Medulla oblongata (tissue), 1 donor: ENCODE results near the gene CCDC93.

ENCODE experiments used
- DNase-seq: peaks from one replicate; pipeline ENCODE4 v3.0.0-alpha.2; 2015; ENCODE audit errors: extremely low spot score

The CCDC93 gene

GRCh38 chr2:118013724-118014491 is at the start of gene CCDC93:
Gene CCDC93, minus strand, starts transcription at chr2:118014070. Its CDS starts 75 bp downstream, at chr2:118013995.
- DNase-seq = peak; percentile 84

- no peak for DNase-seq
Measured at GRCh38 chr2:118062669-118063068, 48.8 kb upstream of the CCDC93 start.

- DNase-seq = no peak
Measured at GRCh38 chr2:118062048-118062447, 48.2 kb upstream of the CCDC93 start.

- peak; percentile 76 for DNase-seq
Measured at GRCh38 chr2:118061135-118061955, 47.5 kb upstream of the CCDC93 start.

- peak; percentile 22 for DNase-seq
Measured at GRCh38 chr2:118059919-118060478, 46.1 kb upstream of the CCDC93 start.

- DNase-seq = no peak
Measured at GRCh38 chr2:118058951-118059350, 45.1 kb upstream of the CCDC93 start.

GRCh38 chr2:118056801-118057200 is 42.9 kb upstream of the CCDC93 start:
- no peak for DNase-seq

- DNase-seq = peak; percentile 72
Measured at GRCh38 chr2:118056165-118056534, 42.3 kb upstream of the CCDC93 start.

- no peak for DNase-seq
Measured at GRCh38 chr2:118055512-118056164, 41.8 kb upstream of the CCDC93 start.

GRCh38 chr2:118054213-118055008 is 40.5 kb upstream of the CCDC93 start:
- no peak for DNase-seq

GRCh38 chr2:118053681-118054080 is 39.8 kb upstream of the CCDC93 start:
- DNase-seq = no peak

- DNase-seq = no peak
Measured at GRCh38 chr2:118052474-118052873, 38.6 kb upstream of the CCDC93 start.

- DNase-seq = no peak
Measured at GRCh38 chr2:118051826-118052358, 38.0 kb upstream of the CCDC93 start.

GRCh38 chr2:118050974-118051373 is 37.1 kb upstream of the CCDC93 start:
- no peak for DNase-seq

GRCh38 chr2:118050386-118050785 is 36.5 kb upstream of the CCDC93 start:
- no peak for DNase-seq

- no peak for DNase-seq
Measured at GRCh38 chr2:118049816-118050140, 35.9 kb upstream of the CCDC93 start.

GRCh38 chr2:118049140-118049815 is 35.4 kb upstream of the CCDC93 start:
- no peak for DNase-seq

- no peak for DNase-seq
Measured at GRCh38 chr2:118048401-118048800, 34.5 kb upstream of the CCDC93 start.

GRCh38 chr2:118047380-118047826 is 33.5 kb upstream of the CCDC93 start:
- no peak for DNase-seq

GRCh38 chr2:118046634-118047210 is 32.9 kb upstream of the CCDC93 start:
- peak; percentile 66 for DNase-seq
